ENCODE measurements around the gene ERVFRD-1.
"Not testable (repeated sequence)": the region's sequence is repeated elsewhere in the genome, so short reads cannot be mapped to it uniquely, and the experiment has no call there.

Gene ERVFRD-1

DNA sequence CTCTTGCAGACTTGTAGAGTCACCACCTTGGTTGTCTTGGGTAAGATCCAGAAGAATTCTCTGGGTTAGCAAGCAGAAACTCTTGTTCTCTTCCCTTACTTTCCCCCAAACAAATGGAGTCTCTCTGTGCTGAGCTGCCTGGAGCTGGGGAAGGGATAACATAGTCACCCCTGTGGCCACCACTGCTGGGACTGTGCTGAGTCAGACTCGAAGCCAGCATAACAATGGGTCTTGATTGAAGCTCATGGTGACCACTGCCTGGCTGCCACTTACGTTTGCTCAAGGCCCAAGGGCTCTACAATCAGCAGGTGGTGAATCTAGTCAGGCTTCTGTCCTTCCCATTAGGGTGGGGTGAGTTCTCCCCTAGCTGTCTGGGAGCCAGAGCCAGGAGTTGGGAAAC is 15.4 kb upstream of the ERVFRD-1 start:
- no peak for DNase-seq

DNA sequence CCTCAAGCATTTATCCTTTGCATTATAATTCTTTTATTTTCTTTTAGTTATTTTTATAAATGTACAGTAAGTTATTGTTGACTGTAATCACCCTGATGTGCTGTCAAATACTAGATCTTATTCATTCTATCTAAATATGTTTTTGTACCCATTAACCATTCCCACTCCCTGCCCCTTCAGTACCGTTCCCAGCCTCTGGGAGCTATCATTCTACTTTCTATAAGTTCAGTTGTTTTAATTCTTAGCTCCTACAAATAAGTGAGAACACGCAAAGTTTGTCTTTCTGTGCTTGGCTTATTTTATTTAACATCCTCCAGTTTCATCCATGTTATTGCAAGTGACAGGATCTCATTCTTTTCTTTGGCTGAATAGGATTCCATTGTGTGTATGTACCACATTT is 12.5 kb upstream of the ERVFRD-1 start:
- no peak for DNase-seq

DNA sequence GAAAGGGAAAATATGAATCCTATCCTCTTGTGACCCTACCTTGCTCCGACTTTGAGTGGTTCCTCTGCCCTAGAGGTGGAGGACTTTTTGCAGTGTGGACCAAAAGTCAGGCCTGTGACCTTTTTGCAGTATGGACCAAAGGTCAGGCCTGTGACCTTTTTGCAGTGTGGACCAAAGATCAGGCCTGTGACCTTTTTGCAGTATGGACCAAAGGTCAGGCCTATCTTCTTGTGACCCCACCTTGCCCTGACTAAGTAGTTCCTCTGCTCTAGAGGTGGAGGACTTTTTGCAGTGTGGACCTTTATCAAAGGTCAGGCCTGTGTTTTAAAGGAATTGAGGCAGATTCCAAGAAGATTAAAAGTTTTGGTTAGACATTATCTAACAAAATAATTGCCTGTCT is 10.9 kb upstream of the ERVFRD-1 start:
- DNase-seq, result no peak

DNA sequence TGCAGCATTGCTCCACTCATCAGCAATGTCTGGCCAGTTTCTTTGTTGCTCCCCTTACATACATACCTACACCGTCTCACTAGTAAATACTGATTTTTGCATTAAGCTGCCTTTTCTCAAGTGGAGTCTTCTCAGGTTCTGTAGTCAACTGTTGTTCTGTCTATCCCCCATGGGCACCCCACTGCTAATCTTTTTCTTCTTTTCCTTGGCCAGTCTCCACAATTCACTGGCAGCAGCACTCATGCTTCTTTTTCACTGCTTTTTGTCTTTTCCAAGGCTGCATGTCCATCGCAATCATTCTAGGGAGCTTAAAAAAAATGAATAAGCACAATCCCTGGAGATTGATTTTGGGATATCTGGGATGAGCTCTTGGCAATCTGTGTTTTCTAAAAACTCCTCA is 10.3 kb upstream of the ERVFRD-1 start:
- no peak for DNase-seq

DNA sequence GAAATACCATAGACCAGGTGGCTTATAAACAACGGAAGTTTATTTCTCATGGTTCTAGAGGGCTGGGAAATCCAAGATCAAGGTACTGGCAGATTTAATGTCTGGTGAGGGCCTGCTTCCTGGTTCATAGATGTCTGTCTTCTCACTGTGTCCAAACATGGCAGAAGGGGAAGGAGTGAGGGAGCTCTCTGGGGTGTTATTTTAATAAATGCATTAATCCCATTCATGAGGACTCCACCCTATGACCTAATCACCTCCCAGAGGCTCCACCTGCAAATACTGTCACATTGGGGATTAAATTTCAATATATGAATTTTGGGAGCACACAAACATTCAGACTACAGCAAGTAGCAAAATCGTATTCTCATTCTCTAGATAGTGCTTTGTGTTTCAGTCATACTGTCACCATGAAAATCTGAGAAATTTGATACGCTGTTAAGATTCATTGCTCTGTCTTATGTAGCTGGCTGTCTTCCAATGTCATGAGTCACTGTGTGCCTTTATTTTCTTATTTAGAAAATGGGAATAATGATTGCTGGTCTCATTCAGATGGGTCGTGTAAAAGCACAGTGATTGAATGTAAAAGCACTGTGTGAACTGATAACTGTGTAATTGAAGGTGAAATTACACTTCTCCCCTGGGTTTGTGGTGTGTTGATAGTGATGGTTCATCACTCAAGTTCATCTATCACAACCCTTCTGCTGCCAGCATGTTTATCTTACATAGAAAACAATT is 8.9 kb upstream of the ERVFRD-1 start:
- no peak for DNase-seq

DNA sequence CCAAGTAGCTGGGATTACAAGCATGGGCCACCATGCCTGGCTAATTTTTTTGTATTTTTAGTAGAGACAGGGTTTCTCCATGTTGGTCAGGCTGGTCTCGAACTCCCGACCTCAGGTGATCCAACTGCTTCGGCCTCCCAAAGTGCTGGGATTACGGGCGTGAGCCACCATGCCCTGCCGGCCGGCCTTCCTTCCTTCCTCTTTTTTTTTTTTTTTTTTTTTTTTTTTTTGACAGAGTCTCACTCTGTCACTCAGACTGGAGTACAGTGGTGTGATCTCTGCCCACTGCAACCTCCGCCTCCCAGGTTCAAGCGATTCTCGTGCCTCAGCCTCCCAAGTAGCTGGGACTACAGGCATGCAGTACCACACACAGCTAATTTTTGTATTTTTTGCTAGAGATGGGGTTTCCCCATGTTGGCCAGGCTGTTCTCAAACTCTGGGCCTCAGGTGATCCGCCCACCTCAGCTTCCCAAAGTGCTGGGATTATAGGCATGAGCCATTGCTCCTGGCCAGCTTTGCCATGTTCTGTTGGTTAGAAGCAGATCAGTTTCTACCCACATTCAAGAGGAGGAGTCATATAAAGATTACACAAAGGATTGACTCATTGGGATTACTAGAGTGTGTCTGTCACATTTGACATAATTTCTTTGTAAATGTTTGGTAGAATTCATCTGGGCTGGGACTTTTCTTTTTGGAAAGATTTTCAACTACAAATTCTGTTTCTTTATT is 4.4 kb upstream of the ERVFRD-1 start:
- DNase-seq, result not testable (repeated sequence)

DNA sequence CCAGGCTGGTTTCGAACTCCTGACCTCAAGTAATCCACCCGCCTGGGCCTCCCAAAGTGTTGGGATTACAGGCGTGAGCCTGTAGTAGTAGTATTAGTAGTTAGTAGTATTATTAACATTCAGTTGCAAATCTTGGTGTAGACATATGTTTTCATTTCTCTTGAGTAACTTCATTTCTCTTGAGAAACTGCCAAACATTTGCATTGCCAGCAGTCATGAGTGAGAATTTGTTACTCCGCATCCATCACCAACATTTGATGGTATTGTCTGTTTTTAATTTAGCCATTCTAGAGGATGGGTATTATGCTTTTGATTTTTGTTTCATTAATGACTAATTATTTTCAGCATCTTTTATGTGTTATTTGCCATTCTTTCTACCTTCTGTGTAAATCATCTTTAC is 1.5 kb upstream of the ERVFRD-1 start:
- no peak for DNase-seq

DNA sequence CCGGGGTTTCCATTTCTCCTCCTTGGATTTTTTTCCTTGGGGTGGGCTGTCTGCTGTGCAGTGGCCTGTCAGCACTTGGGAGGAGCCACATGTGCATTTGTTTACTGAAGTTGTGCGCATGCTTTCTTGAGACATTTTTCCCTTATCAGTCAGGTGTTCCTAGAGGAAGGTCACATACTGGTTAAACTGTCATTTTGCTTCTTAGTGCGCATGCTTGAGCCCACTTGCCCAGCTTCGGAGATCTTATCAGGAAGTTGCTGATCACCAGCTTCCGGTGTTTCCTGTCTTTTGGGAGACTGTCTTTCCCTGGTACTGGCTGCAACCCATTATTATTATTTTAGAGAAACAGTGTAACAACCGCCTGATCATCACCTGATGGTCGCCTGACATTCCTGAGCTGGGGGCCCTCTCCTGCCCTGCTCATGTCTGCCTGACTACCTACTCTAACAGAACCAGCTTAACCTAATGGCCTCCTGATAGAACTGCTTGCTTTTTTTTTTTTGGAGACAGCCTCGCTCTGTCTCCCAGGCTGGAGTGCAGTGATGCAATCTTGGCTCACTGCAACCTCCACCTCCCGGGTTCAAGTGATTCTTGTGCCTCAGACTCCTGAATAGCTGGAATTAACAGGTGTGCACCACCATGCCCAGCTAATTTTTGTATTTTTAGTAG is 378 bp upstream of the ERVFRD-1 start:
- no peak for DNase-seq

DNA sequence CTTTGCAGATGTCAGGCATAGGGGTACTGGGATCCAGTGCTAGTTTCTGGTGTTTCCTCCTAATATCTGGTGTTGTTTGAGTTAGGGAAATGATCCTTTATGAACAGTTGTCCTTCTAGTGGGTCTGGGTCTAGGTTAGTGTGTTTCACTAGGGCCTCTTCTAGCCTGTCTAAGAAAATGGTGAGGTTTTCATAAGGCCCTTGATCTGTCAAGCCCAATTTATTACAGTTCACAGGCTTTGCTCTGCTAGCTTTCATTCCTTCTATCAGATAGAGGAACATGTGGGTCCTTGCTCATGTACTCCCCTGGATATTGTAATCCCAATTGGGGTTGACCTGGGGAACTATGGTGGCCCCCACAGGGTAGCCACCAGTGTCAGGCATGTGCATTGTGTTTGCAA is 2.8 kb downstream of the ERVFRD-1 start:
- DNase-seq, result no peak

GRCh38 chr6:11103065-11103464 is 8.5 kb downstream of the ERVFRD-1 start:
- DNase-seq, result no peak

DNA sequence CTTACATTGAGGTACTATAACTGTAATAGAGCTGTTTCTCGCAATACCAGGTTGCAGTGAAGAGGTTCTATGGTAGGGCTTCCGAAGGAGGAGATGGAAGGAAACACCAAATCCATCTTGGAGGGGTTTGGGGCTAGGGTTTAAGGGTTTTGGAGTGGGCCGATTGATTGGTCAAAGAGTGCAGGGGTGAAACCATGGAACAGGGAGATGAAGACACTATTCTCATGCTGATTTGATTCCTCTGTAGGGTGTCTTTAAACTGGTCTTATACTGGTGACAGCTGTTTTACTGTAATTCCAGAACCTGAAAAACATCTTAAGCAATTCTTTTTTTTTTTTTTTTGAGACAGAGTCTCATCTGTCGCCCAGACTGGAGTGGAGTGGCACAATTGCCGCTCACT is 10.1 kb downstream of the ERVFRD-1 start:
- DNase-seq, result no peak

GRCh38 chr6:11098004-11098403 is 13.5 kb downstream of the ERVFRD-1 start:
- no peak for DNase-seq

DNA sequence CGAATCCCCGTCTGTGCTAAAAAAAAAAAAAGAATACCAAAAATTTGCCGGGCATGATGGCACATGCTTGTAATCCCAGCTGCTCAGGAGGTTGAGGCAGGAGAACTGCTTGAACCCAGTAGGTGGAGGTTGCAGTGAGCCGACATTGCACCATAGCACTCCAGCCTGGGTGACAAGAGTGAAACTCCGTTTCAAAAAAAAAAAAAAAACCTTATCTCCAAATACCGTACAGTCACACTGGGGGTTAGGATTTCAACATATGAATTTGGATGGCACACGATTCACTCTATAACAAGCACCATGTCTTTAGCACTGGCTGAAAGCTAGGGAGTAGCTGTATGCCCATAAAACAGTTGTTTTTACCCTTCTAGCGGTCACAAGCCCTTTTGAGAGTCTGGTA is 14.0 kb downstream of the ERVFRD-1 start:
- no peak for DNase-seq

- no peak for DNase-seq
Observed at GRCh38 chr6:11096109-11096508, 15.4 kb downstream of the ERVFRD-1 start.

DNA sequence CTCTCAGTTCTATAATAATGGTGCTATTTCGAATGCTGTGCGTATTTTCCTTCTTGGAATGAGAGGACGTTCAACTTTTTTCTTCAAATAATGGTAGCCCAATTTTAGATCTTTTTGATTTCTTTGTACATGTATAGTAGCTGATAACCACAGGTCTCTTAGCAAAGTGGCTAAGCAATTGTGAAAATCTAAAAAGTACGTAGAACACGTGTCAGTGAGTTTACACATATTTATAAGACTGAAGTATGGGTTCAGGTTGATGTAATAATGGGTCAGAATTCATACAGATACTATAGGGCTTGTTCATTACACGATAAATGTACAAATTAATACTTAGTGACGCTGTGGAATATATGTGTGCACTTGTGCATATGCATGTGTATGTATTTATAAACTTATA is 16.6 kb downstream of the ERVFRD-1 start:
- no peak for DNase-seq

GRCh38 chr6:11094411-11094851 is 17.1 kb downstream of the ERVFRD-1 start:
- DNase-seq, result peak; percentile 30

- DNase-seq, result peak; percentile 96
Observed at GRCh38 chr6:11093626-11094410, 17.7 kb downstream of the ERVFRD-1 start, which contains the start of gene SMIM13. TSS of gene SMIM13 (plus strand) at chr6:11093834. CDS start at chr6:11094314, 480 bp downstream.

GRCh38 chr6:11093376-11093625 is 18.2 kb downstream of the ERVFRD-1 start:
- no peak for DNase-seq

DNA sequence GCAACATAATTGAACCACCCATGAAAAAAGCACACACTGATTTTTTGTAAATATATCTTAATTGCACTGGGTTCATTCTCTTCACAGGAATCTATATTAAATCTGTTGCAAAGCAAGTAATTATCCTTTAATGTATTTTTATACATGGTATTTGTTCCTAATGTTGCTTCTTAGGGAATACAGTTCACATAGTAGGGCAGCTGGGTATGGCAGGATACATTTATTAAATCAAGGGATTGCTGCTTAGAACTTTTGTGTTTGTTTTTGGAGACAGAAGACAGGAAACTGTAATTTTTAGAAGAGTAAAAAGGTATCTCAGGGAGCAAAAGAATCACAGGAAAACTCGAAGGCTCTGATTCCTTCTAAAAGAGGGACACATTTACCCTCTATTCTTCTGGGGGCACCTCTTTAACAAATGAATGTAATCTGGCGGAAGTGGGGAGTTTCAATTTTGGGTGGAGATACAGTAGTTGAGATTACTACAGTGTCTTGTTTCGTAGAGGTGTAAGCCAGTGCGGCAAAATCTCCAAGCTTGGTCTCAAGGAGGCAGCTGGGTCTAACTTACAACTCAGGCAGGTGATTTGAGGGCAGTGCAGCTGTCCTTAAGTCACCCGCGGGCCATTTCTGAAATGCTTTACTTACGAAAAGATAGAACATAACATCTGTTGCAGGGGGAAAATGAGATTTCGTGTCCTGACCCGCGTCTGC is 18.7 kb downstream of the ERVFRD-1 start:
- DNase-seq, result no peak

DNA sequence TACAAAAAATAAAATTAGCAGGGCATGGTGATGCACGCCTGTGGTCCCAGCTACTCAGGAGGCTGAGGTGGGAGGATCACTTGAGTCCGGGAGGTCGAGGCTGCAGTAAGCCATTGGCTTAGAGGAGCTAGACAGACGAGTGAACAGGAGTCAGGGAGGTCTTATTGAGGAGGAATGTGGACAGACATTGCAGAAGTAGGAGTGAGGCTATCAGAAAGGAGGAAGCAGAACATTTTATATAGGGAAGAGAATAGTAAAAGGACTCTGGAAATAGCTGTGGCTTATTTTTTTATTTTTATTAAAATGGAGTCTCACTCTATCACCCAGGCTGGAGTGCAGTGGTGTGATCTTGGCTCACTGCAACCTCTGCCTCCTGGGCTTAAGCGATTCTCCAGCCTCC is 20.4 kb downstream of the ERVFRD-1 start:
- DNase-seq, result not testable (repeated sequence)

DNA sequence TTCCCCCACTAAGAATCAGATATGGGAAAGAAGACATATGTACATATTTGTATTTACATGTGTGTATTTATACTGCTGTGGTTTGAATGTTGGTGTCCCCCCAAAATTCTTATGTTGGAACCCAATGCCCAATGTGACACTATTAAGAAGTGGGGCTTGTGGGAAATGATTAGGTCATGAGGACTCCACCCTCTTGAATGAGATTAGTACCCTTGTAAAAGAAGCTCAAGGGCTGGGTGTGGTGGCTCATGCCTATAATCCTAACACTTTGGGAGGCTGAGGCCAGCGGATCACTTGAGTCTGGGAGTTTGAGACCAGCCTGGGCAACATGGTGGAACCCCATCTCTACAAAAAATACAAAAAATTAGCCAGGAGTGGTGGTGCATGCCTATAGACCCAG is 21.8 kb downstream of the ERVFRD-1 start:
- no peak for DNase-seq

GRCh38 chr6:11087141-11087812 is 24.2 kb downstream of the ERVFRD-1 start:
- DNase-seq, result not testable (repeated sequence)

Data from activated CD4-positive, alpha-beta T cell treated with anti-CD3 and anti-CD28 coated beads, Interleukin-2, amount 50 U/mL, for 1 hour (primary cell).